ENCODE data around the gene TSNAX.

The TSNAX gene

GRCh38 chr1:231519166-231519565 lies 9.3 kb upstream of the TSNAX start:
- no peak for FAIRE-seq

DNA sequence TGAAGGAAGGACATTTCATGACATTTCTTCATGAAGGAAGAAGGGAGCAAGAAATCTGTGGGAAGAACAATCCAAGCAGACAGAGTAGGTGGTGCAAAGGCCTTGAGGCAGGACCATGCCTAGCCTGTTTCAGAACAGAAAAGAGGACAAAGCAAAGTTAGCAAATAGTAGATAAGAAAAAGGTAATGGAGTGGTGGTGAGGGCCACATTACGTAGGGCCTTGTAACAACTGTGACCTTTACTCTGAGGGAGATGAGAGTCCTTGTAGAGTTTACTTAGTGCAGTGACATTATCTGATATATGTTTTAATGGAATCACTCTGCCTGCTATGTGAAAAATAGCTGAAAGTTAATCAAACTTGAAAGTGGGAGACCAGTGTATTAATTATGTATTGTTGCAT lies 6.4 kb upstream of the TSNAX start:
- no peak for FAIRE-seq

DNA sequence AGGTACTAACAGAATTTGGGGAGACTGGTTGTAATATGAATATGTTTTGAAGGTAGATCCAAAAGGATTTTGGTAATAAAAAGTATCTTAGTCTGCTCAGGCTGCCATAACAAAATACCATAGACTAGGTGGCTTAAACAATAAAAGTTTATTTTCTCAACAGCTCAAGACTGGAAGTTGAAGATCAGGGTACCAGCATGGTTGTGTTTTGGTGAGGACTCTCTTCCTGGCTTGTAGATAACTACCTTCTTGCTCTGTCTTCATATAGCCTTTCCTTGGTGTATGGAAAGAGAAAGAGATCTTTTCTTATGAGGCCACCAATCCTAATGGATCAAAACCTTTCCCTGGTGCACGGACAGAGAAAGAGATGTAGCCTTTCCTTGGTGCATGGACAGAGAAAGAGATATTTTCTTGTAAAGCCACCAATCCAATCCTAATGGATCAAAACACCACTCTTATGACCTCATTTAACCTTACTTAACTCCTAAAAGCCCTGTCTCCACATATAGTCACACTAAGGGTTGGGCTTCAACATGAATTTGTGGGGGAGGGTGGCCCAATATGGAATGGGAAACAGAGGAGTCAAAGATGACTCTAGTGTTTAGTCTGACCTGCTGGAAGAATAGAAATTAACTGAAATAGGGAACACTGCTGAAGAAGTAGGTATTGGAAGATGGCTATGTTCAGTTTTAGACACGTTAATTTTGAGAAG lies 5.4 kb upstream of the TSNAX start:
- FAIRE-seq: no peak

GRCh38 chr1:231523816-231524215 lies 4.7 kb upstream of the TSNAX start:
- FAIRE-seq: no peak

- FAIRE-seq: no peak
Observed at GRCh38 chr1:231526536-231526935, 1.9 kb upstream of the TSNAX start.

- no peak for FAIRE-seq
Observed at GRCh38 chr1:231527586-231528171, 790 bp upstream of the TSNAX start.

GRCh38 chr1:231533240-231533639 lies 4.8 kb downstream of the TSNAX start:
- no peak for FAIRE-seq

DNA sequence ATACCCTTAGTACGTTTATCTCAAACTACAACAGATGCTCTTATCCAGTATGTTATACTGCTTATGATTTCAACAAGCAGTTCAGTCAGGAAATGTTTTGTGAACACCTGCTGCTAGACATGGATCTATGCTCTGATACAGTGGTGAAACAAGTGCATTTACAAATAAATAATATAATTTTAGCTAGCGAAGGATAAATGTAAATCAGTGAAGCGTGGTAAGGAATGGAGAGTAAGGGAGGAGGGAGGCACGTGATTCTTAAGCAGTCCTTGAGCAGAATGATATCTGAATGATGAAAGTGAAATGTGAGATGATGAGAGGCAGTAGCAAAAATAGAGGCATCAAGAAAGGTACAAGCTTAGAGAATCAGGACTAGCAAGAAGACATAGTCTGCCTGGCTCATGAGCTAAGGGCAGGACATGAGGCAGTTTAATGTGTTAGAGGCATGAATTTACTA lies 6.3 kb downstream of the TSNAX start:
- no peak for FAIRE-seq

DNA sequence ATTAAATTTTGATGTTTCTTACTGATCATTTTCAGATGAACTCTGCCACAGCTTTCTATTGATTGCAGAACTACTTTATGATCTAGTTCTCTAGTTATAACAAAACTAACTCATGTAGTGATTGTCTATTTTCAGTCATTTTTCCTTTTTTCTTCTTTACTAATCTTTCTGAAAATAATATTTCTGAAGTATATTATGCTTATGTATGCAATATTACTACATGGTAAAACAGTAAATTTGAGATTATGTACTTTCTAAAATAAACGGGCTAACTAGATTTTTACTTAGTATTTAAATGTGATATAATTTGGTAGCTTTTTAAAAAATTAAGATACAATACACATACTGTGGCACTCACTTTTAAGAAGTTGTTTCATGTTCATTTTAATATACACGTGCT lies 7.6 kb downstream of the TSNAX start:
- FAIRE-seq: peak; percentile 3

DNA sequence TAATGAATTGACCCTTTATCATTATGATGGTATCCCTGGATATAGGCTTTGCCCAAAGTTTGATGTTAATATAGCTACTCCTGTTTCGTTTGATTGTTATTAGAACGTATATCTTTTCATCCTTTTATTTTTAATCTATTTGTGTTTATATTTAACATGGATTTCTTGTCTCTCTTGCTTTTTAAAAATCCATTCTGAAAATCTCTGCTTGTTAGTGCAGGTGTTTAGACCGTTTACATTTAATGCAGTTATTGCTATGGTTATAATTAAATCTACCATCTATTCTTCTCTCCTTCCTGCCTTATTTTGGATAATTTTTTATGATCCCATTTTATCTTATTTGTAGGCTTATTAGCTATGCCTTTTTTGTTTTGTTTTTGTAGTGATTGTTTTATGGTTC lies 12.4 kb downstream of the TSNAX start:
- FAIRE-seq: peak; percentile 30

DNA sequence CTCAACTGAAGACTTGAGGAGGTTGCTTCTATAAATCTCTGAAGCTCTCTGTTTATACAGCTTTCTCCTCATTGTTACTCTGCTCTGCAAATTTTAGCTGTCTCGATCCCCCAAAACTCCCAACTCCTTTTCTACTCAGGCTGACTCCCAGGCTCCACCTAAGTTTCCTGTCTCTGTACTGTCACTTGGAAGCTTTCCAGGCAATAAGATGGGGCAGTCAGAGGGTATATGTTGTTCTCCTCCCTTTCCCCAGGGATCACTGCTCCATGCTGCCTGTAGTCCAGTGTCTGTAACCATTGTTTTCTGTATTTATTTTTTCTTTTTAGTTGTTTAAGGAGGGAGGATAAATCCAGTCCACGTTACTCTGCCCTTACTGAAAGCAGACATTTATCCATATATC lies 13.4 kb downstream of the TSNAX start:
- no peak for FAIRE-seq

DNA sequence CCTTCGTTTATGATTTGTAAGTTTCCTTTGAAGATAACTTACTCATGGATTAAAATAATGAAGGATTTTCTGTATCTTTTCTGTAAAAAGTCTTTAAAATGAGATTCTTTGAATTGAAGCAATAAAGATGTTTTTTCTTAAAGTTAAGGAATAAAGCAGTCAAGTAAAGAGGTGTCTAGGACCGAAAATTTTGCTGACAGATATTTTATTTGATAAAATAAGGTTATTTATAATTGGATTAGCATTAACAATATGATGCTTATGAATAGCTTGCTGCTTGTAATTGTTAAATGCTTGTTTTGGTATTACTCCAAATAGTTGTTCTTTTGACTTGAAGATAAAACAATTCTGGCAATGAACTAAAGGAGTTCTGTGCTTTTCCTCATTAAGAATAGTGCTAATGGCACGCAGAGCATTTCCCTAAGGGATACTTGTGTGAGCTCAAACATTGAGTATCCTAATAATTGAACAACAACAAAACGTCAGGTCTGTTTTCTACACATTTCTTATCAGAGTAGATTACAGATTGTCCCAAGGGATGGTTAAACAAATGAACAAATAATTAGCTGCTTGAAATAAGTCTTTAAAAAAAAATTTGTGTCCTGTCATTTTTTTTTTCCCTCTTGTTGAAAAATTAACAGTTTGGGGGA lies 16.6 kb downstream of the TSNAX start:
- FAIRE-seq: no peak

GRCh38 chr1:231546693-231547092 lies 18.2 kb downstream of the TSNAX start:
- no peak for FAIRE-seq

- FAIRE-seq: no peak
Observed at GRCh38 chr1:231549733-231550447, 21.4 kb downstream of the TSNAX start.

GRCh38 chr1:231550448-231550781 lies 21.9 kb downstream of the TSNAX start:
- FAIRE-seq: no peak

DNA sequence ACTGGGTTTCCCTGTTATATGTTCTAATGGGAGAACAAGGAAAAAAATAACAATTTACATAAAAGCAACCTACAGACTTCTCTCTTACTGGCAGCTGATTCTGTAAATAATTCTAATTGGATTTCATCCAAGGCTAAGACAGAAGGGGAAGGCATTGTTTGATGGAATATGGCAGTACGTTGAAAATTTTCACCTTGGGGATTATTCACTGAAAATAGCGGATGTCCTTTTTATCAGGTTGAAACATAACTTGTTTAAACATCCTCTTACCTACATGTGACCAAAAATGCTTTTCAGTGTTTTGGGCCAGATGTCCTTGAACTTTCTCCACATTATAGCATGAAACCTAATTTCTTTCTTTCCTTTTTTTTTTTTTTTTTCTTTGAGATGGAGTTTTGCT lies 24.9 kb downstream of the TSNAX start:
- FAIRE-seq: no peak

DNA sequence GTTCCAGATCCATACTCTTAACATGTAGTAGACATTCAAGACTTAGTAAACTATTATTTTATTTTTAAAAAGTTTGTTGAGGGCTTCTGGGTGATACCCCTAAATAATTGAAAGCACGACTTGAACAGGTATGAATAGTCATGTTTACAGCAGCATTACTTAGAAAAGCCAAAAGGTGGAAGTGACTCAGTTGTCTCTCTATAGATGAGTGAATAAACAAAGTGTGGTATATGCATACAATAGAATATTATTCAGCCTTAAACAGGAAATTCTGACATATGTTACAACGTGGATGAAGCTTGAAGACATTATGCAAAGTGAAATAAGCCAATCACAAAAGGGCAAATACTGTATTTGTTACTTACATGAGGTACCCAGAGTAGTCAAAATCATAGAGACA lies 26.5 kb downstream of the TSNAX start:
- no peak for FAIRE-seq

DNA sequence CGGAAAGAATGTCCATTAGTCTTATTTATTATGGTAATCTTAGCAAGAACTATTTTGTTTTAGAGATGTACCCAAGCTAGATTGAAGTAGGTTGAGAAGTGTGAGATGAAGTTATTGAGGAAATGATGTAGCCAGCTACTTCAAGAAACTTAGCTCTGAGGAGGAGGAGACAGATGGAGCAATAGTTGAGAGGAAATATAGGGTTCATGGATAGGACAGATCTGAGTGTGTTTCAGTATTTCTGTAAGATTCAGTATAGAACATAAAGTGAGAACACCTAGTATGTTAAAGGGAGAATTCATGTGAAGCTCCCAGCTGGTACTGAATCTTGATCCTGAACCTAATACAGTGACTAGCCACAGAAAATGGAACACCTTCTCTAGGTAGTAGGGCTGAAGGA lies 28.9 kb downstream of the TSNAX start:
- FAIRE-seq: no peak

GRCh38 chr1:231557898-231558707 lies 29.6 kb downstream of the TSNAX start:
- no peak for FAIRE-seq

DNA sequence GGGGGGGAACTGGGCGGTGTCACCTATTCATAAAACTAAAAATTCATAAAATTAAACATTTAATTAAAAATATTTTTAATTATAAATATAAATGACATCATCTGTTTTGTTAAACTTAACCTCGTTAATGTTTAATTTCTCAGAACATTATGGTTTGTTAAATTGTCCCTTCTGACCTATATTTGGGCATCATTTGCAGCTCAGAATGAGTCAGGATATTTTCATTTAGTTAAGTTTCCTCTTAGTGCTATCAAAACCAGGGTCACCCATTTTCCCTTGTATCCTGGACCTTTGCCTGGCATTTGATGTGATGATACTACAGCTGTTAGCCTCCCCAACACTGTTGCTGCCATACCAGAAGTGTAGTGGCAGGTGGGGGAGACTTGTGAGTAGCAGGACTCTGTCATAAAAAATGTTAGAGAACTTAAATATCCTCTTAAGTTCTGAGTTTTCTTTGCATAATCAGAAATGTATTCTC lies 30.3 kb downstream of the TSNAX start:
- FAIRE-seq: no peak

GRCh38 chr1:231561647-231562383 lies 33.3 kb downstream of the TSNAX start:
- FAIRE-seq: peak; percentile 97

GRCh38 chr1:231563247-231563646 lies 34.8 kb downstream of the TSNAX start:
- FAIRE-seq: no peak

All from G401.6 (cell line).